ENCODE measurements around the gene ALDH1L1.
"Not testable (repeated sequence)": the region's sequence is repeated elsewhere in the genome, so short reads cannot be mapped to it uniquely, and the experiment has no call there.

Gene ALDH1L1

DNA sequence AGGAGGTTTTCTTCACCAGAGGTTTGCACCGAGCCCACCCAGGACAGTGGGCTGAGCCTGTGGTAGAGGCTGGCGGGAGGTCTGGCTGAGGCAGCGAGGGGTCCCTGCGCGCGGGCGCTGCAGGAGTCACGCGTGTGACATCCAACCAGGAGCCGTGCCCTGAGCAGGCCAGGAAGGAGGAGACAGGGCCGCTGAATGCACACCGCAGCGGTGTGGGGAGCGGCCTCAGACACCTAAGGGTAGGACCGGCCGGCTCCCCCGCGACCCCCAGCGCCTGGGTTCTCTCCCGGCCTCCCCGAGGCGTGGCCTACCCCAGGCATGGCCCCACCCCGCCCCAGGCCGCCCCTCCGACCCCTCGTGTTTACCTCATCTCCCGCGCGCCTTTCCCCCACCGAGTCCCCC is 96.9 kb downstream of the ALDH1L1 start:
- Mint-ChIP-seq H3K27me3 (no peaks in the 10 kb centered on the region), H3K27ac (peak overlapping the region; percentile 97), H3K4me1 (peaks cover 24% of the 10 kb centered on the region), H3K36me3 (peaks cover 3% of the 10 kb centered on the region), H3K4me3 (peak overlapping the region; percentile 95), H3K9me3 (no peaks in the 10 kb centered on the region)

DNA sequence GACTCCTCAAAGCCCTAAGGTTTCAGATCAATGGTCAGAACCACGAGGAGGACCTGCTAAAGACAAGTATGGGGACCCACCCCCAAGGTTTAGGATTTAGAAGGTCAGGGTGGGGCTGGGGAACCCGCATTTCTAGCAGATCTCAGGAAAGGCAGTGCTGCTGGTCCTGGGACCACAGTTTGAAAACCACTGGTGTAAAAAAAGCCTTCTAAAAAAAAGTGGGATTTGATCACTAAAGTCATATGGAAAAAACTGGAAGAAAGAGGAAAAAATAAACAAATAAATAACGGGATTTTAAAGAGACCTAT is 97.3 kb downstream of the ALDH1L1 start:
- H3K4me1 Mint-ChIP-seq: peaks cover 24% of the 10 kb centered on the region
- peaks cover 3% of the 10 kb centered on the region for H3K36me3 Mint-ChIP-seq
- peak overlapping the region; percentile 97 for H3K27ac Mint-ChIP-seq
- H3K4me3 Mint-ChIP-seq: peak overlapping the region; percentile 95
- no peaks in the 10 kb centered on the region for H3K9me3 Mint-ChIP-seq
- H3K27me3 Mint-ChIP-seq: no peaks in the 10 kb centered on the region

DNA sequence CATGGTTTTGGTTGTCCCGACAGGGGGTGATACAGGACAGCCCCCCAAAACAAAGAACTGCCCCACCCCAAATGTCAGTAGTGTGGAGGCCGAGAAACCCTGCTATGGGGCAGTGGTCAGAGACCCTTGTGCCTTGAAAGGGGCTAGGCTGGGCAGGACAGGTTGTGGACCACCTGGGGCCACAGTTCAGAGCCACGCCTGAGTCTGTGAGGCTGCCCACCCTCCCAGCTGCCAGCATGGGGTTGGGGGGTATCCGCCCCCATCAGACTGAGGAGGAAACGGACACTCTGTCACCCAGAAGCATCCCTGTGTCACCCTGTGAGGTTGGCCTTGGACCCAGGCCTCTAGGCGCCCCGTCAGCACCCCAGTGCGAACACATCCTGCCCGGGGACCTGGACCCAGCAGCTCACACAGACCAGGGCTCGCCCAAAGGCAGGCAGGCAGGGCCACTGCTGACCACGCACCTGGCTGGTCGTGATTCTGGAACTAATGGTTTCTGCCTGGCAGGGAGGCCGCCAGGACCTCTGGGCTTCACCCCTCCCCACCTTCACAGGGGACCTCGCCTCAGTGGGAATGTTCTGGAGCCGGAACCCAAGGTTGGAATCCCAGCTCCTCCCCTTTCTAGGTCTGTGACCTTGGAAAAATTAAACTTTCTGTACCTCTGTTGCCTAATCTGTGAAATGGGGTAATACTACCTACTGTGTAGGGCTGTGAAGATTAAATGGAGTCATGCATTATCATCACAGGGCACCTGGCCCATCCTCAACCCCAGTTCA is 97.8 kb downstream of the ALDH1L1 start:
- Mint-ChIP-seq H3K36me3 (peaks cover 3% of the 10 kb centered on the region), H3K27ac (peak overlapping the region; percentile 97), H3K4me1 (peaks cover 24% of the 10 kb centered on the region), H3K27me3 (no peaks in the 10 kb centered on the region), H3K9me3 (no peaks in the 10 kb centered on the region), H3K4me3 (peak overlapping the region; percentile 95)

DNA sequence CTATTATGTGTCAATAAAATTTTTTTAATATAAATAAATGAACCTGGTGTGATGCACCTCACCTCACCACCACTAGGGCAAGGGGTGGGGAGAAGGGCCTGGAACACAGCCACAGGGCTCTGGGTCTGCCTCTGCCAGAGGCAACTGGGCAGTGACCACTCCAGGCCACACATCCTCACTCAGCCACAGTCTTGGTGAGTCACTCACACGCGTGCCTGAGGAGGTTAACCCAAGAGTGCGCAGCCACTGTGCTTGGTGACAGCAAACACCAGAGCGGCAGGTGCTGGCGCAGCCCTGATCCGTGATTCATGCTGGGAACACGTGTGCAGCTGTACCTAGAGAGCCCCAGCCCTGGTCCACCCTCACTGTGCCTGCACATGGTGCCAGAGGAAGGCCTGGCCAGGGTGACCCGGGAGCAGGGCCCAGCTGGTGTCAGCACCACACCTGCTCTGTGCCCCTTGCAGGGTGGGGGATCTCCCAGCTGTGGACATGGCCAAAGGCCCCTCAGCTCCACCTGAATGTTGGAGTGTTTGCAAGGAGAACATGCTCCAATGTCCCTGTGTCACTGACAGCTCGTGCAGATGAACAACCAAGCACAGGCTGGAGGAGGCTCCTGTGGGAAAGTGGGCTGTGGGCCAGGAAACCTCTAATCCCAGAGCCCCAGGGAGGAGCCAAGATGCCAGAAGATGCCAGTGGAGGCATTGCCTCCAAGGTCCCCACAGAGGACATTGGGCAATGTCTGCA is 98.6 kb downstream of the ALDH1L1 start:
- H3K27ac Mint-ChIP-seq: no peak overlapping the region
- H3K4me3 Mint-ChIP-seq: no peak overlapping the region

DNA sequence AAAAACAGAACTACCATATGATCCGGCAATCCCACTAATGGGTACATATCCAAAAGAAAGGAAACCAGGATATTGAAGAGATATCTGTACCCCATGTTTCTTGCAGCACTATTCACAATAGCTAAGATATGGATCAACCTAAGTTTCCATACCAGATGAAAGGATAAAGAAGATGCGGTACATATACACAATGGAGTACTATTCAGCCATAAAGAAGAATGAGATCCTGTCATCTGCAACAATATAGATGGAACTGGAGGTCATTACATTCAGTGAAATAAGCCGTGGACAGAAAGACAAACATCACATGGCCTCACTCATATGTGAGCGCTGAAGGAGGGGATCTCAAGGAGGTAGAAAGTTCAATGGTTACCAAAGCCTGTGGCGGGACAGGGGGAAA is 99.4 kb downstream of the ALDH1L1 start:
- Mint-ChIP-seq H3K4me1 (peaks cover 24% of the 10 kb centered on the region), H3K36me3 (peaks cover 3% of the 10 kb centered on the region), H3K27ac (no peak overlapping the region), H3K9me3 (no peaks in the 10 kb centered on the region), H3K4me3 (no peak overlapping the region), H3K27me3 (no peaks in the 10 kb centered on the region)

More for the DNA sequence above, 98.6 kb downstream of the ALDH1L1 start:
- no peaks in the 10 kb centered on the region for H3K9me3 Mint-ChIP-seq
- peaks cover 3% of the 10 kb centered on the region for H3K36me3 Mint-ChIP-seq
- H3K4me1 Mint-ChIP-seq: peaks cover 24% of the 10 kb centered on the region
- H3K27me3 Mint-ChIP-seq: no peaks in the 10 kb centered on the region

DNA sequence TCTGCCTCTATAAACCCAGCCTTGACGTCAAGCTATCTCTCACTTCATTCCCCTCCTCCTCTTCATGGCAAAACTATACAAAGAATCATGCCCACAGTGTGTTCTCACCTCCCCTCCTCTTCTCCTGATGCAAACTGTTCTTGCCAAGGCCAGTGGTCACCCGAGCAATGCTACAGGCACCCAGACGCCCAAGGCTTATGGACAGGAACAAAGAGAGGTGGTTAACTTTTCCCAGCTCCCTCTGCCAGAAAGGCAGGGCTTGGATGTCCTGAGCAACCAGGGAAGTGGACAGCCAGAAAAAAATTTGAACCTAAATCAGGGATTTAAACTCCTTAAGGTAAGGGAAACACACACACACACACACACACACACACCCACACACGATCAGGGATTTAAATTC is 101.5 kb downstream of the ALDH1L1 start:
- Mint-ChIP-seq H3K27ac (no peak overlapping the region), H3K4me3 (no peak overlapping the region), H3K9me3 (peaks cover 4% of the 10 kb centered on the region), H3K27me3 (no peaks in the 10 kb centered on the region), H3K36me3 (peaks cover 6% of the 10 kb centered on the region), H3K4me1 (peaks cover 10% of the 10 kb centered on the region)

DNA sequence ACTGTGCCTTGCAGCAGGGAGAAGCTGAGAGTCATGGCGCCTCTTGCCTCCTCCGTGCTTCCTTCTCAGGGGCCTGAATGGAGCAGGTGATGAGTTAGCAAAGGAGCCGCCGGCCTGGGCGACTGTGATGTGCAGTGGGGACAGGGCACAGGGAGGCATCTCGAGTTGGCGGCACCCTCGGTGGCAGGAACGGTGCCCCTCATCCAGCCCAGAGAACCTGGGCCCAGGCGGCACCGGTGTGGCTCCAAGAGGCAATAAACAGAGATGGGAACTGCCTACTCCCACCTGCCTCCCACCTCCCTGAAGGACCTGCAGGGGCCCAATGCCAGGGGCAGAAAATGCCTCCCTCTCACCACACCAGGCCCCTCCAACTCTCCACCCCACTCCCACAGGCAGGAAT is 102.6 kb downstream of the ALDH1L1 start:
- peaks cover 5% of the 10 kb centered on the region for H3K4me1 Mint-ChIP-seq
- H3K27ac Mint-ChIP-seq: no peak overlapping the region
- peaks cover 11% of the 10 kb centered on the region for H3K36me3 Mint-ChIP-seq
- H3K27me3 Mint-ChIP-seq: no peaks in the 10 kb centered on the region
- H3K4me3 Mint-ChIP-seq: no peak overlapping the region
- H3K9me3 Mint-ChIP-seq: peaks cover 5% of the 10 kb centered on the region

DNA sequence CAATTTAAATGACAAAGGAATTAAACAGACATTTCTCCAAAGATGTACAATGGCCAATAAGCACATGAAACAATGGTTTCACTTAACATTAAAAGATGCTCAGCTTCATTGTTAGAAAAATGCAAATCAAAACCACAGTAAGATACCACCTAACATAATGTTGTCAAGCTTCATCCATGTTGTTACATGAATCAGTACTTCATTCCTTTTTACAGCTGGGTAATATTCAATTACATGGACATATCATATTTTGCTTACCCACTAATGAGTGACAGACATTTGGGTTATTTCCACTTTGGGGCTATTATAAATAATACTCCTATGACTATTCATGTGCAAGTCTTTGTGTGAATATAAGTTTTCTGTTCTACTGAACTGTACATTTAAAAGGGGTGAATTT is 104.2 kb downstream of the ALDH1L1 start:
- Mint-ChIP-seq H3K36me3 (peaks cover 19% of the 10 kb centered on the region), H3K4me1 (peaks cover 4% of the 10 kb centered on the region), H3K27ac (no peak overlapping the region), H3K4me3 (no peak overlapping the region), H3K9me3 (peaks cover 5% of the 10 kb centered on the region), H3K27me3 (no peaks in the 10 kb centered on the region)

DNA sequence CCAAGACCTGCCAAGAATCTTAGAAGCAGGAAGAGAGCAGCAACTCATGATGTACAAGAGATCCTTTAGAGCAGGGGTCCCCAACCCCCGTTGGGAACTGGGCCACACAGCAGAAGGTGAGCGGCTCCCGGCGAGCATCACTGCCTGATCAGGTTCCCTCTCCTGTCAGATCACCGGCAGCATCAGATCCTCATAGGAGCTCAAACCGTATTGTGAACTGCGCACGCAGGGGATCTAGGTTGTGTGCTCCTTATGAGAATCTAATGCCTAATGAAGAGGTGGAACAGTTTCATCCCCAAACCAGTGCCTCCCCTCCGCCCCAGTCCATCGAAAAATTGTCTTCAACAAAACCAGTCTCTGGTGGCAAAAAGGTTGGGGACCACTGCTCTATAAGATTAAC is 110.2 kb downstream of the ALDH1L1 start:
- Mint-ChIP-seq H3K4me1 (peaks cover 12% of the 10 kb centered on the region), H3K27me3 (no peaks in the 10 kb centered on the region), H3K9me3 (peaks cover 5% of the 10 kb centered on the region), H3K27ac (no peak overlapping the region), H3K36me3 (peaks cover 23% of the 10 kb centered on the region), H3K4me3 (no peak overlapping the region)

DNA sequence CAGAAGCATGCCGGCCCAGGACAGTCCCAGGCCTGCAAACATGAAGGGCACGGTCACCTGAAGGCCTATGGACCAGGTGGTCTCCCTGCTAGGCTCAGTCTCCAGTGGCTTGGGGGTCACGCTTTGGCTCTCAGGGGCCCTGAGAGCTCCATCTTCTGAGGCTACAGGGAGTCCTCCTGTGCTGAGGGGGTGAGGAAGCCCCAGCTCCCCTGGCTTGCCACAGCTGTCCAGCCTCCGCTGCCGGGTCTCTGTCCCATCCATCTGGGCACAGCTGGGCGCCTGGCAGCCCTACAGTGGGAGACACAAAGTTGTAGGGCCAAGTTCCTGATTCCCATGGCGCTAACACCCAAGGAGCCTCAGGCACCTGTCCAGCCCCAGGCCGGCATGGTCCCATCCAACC is 112.4 kb downstream of the ALDH1L1 start:
- peaks cover 26% of the 10 kb centered on the region for H3K4me1 Mint-ChIP-seq
- peaks cover 18% of the 10 kb centered on the region for H3K36me3 Mint-ChIP-seq
- no peak overlapping the region for H3K27ac Mint-ChIP-seq
- no peaks in the 10 kb centered on the region for H3K9me3 Mint-ChIP-seq
- H3K4me3 Mint-ChIP-seq: no peak overlapping the region
- H3K27me3 Mint-ChIP-seq: no peaks in the 10 kb centered on the region

DNA sequence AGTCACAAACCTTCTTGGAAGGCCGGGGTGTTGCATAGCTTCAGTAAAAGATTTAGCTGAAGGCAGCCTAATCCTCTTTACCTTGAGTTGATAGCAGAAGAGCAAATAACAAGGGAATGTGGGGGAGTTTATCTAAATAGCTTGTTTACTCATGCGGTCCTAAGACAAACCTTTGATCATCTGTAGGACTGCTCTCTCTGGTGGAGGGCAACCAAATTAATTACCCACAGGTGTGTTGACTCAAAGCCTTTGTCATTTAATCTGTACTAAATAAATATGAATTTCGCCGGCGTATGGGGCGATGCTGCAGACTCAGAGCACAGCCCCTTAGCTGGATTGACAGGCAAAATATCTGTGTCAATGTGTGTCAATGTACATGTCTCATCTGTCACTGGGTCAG is 113.7 kb downstream of the ALDH1L1 start:
- not testable (repeated sequence) for H3K27ac Mint-ChIP-seq, H3K27me3 Mint-ChIP-seq, H3K4me3 Mint-ChIP-seq, H3K9me3 Mint-ChIP-seq, H3K36me3 Mint-ChIP-seq
- peaks cover 26% of the 10 kb centered on the region for H3K4me1 Mint-ChIP-seq

DNA sequence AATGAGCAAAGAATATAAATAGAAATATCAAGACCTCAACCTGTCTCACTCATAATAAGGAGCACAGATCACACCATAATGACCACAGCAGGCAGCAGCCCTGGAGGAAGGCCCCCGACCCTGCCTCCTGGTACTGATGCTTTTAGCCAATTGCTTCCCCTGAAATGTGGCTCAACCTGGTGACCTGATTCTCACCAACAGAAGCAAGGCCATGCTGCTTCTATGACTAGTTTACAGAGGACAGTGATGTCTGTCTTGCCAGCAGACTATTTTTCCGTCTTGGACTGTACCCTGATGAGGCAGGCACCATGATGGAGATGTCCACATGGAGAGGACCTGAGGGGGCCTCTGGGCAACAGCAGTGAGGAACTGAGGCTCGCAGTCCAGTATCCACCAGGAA is 114.5 kb downstream of the ALDH1L1 start:
- no peaks in the 10 kb centered on the region for H3K9me3 Mint-ChIP-seq
- no peak overlapping the region for H3K4me3 Mint-ChIP-seq
- peaks cover 24% of the 10 kb centered on the region for H3K4me1 Mint-ChIP-seq
- H3K27me3 Mint-ChIP-seq: no peaks in the 10 kb centered on the region
- H3K36me3 Mint-ChIP-seq: peaks cover 7% of the 10 kb centered on the region
- no peak overlapping the region for H3K27ac Mint-ChIP-seq

DNA sequence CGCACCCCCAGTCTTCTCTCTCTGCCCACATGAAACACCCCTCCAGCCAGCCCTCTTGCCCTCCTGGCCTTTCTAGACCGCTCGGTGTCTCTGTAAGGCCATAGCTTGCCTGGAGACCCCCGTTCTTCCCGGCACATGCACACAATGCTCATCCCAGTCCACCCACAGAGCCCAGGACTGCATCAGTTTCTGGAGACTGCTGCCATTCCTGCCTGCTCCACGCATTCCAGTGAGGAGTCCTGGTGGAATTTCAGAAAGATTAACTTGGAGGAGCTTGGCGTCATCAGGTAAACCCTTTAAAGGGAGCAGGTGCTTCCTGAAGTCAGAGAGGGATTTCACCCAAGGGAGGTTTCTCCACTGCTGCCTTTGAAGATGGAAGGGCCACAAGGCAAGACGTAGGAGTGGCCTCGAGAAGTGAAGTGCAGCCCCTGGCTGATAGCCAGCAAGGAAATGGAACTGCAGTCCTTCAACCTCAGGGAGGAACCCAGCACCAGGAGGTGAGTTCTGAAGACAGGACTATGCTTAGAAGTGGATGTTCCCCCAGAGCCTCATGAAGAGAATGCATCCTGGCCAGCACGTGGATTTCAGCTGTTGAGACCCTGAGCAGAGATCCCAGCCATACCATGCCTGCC is 115.6 kb downstream of the ALDH1L1 start:
- Mint-ChIP-seq H3K27ac (no peak overlapping the region), H3K4me1 (peaks cover 15% of the 10 kb centered on the region), H3K27me3 (no peaks in the 10 kb centered on the region), H3K9me3 (no peaks in the 10 kb centered on the region), H3K4me3 (no peak overlapping the region), H3K36me3 (peaks cover 4% of the 10 kb centered on the region)

DNA sequence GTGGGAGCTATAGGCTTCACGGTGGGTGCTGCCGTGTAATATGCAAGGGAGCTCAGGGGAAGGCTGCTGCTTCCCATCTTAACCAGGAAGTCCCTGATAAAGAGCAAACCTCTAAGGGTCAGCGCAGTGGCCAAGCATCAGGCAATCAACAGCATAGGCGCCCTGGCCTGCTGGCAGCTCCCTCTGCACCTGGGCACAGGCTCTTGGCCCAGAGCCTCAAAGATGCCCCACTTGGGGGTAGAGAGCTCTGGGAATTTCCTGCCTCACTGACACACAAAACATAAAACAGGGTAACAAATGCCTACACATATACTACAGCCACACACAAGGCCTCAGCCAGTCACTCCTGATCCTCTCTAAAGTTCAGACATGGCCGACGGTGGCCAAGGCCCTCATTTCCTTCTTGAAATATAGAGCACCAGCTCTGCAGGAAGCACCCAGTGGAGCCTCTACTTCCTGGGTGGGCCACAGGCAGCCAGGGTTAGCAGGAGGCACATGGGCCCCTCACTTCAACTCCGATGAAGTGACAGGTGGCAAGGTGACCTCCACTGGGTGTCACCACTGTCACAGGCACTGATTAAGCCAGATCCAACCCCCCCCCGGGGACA is 116.9 kb downstream of the ALDH1L1 start:
- peaks cover 14% of the 10 kb centered on the region for H3K4me1 Mint-ChIP-seq
- peaks cover under 1% of the 10 kb centered on the region for H3K36me3 Mint-ChIP-seq
- no peaks in the 10 kb centered on the region for H3K9me3 Mint-ChIP-seq
- H3K4me3 Mint-ChIP-seq: no peak overlapping the region
- H3K27me3 Mint-ChIP-seq: no peaks in the 10 kb centered on the region
- H3K27ac Mint-ChIP-seq: no peak overlapping the region

DNA sequence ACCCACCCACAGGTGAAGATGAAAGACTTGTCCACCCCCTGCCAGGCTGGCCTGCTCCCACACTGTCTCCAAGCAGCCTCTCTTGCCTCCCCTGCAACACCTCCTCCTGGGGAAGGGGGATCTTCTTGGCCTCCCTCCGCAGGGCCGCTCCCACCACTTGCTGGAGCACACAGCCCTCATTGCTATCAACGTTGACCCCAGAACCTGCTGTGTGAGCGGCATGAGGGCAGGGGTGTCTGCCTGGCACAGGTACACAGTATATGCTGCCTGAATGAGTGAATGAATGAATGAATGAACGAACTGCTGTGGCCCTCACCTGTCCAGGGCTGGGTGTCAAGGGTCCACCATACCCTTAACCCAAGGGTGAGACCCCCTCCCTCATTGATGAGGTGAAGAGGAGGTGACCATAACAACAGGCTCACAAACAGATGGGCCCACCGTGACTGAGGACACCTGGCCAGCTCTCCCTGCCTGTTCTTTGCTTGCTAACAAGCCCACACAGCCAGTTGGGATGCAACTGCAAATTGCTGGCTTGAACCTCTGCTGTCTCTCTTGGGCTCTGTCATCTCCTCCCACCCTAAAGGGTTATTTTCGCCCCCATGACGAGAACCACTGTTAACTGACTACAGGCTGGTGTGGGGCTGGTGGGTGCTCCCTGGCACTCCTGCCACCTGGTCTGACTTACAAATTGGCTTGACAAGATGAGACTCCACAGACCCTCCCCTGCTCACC is 118.9 kb downstream of the ALDH1L1 start:
- Mint-ChIP-seq H3K9me3 (no peaks in the 10 kb centered on the region), H3K4me3 (no peak overlapping the region), H3K4me1 (peaks cover 17% of the 10 kb centered on the region), H3K36me3 (peaks cover 2% of the 10 kb centered on the region), H3K27me3 (no peaks in the 10 kb centered on the region), H3K27ac (no peak overlapping the region)
